Measurements from ENCODE around the gene ZFYVE28.

Gene ZFYVE28

DNA sequence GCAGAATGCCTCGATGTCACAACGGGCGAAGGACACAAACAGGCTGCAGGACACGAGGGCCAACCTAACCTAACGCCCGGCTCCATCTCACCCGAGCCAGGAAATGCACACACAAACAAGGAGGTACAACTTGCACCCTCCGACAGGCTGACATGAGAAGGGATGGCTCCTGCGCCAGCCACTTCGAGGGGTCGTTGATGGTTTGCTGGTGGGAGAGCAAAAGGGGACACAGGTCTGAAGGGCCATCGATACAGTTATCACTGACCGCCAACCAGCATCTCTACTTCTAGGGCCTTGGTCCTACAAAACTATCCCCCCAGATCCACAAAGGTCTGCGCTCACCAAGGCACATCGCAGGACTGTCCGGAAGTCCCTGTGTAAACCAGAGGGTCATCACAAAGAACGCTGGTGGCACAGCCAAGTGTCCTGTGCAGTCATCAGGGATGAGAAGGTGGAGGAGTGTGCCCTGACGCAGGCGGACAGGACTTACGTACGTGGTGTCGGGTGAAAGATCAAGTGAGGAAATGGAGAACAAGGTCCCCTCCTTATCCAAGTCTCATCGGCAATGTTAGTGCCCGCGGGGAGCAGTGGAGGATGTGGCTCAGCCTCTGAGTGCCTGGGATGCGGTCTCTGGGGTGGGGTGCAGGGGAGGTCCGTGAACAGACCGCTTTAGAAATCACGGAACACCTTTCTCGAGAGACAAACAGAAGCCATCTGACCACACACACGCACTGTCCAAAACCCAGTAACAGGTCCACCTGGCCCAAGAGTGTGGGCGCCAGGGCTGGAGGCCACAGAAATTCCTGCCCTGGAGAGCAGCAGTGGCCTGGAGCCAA is 163.6 kb downstream of the ZFYVE28 start:
- DNase-seq: peak in 1 of 2 donors; percentile 8

GRCh38 chr4:2253160-2254084 is 165.0 kb downstream of the ZFYVE28 start:
- peak in 1 of 2 donors; percentile 8 for DNase-seq

DNA sequence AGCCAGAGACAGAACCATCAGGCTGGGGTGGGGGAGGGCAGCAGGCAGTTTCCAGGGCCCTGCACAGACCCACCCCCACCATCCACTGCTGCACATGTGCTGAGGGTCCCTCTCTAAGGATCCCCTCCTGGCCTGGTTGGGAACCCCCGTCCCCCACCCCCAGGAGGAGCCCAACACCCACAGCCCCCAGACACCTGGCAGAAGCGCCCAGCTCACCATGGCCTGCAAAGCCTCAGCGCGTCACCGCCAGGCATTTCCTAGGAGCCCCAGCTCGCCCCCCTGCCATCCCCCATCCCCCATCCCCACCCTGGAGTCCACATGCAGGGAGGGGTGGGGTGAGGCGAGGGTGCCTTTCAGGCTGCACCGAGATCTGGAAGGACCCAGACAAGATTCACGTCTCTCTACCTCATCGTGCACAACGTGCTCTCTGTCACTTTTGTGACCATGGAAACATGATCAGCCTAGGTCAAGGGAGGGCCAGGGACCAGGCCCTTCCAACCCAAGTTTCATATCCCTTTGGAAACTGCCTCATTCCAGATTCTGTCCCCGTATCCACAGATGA is 165.8 kb downstream of the ZFYVE28 start:
- DNase-seq: peak in 1 of 2 donors; percentile 8

DNA sequence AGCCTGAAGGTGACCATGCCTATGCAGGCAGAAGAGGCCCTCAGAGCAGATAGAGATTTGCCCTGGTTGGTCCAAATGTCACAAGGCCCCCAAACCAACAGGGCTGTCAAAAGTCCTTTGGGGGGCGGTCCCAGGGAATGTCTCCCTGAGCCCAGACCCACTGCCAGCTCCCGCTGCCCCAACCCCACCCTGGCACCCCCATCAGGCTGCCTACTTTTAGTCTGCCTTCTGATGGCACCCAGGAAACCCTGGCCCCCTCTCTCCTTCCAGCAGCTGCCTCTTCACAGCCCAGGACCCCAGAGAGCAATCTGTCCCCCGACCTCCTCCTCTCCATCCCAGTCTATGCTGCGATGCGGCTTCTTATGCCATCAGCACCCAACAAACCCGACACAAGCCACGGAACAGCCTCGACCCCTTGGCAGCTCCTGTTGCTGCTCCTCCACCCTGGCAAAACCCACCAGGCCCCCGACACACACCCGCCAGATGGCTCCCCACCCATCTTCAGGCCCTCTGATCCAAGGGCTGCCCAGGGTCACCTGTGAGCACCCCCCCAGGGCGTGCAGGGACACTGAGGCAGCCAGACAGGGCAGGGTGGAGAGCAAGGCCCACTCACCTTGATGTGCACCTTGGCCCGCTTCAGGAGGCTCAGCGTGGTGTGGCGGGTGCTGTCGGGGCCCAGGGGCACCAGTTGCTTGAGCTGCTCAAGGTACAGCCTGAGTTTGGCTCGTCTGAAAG is 166.5 kb downstream of the ZFYVE28 start:
- DNase-seq: peak in 1 of 2 donors; percentile 8

GRCh38 chr4:2251073-2251794 is 167.2 kb downstream of the ZFYVE28 start:
- peak in 1 of 2 donors; percentile 5 for DNase-seq

- peak in 1 of 2 donors; percentile 4 for DNase-seq
Observed at GRCh38 chr4:2250357-2251072, 167.9 kb downstream of the ZFYVE28 start.

DNA sequence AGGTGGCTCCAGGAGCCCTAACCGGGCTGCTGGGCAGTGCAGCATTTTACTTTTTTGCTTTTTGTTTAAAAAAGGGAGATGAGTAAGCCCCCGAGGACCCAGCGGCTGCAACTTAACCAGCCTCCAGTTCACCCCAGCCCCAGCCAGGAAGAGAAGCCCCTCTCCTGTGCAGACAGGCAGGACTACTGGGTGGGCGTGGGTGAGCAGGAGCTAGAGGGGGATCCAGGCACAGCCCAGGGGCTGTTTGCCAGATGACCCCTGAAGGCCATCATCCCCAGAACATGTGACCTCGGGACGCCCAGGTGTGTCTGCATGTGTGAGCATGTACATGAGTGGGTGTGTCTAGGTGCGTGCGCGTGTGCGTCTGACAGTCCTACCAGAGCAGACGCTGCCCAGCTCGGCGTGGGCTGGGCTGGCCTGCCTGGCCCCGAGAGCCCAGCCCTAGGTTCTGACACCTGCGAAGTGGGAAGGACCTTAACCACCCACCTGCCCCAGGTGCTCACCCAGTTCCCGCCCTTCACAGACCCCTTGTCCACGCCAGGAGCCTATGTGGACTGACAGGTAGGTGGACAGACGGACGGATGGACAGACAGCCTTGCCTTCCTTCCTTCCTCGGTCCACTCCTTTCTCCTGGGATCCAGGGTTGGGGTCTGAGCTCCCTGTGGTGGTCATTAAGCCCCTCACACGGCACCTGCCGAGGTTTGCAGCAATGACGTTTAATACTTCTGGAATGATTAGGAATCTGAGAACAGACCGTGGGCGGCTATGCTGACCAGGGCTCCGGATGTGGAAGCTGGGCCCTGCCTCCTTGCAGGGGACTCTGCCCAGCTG is 168.7 kb downstream of the ZFYVE28 start:
- DNase-seq: peak in 1 of 2 donors; percentile 6

DNA sequence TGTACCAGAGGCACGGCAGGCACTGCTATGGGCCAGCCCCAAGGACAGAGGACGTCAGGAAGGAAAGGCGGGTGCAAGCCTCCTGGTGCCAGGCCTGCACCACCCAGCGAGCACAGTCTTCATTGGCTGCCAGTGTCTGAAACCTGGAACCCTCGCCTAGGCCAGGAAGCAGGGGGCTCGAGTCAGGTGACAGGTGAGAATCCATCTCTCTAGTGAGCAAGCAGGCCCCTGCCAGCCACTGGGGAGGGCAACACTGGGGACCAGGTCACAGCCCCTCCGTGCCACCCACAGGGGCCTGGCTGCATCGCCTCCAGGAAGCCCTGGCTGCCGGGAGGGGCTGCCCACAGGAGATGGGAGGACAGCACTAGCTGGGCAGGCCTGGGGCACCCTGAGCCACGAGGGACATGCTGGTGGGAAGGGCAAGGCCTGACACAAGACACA is 169.6 kb downstream of the ZFYVE28 start:
- DNase-seq: peak in 1 of 2 donors; percentile 9

DNA sequence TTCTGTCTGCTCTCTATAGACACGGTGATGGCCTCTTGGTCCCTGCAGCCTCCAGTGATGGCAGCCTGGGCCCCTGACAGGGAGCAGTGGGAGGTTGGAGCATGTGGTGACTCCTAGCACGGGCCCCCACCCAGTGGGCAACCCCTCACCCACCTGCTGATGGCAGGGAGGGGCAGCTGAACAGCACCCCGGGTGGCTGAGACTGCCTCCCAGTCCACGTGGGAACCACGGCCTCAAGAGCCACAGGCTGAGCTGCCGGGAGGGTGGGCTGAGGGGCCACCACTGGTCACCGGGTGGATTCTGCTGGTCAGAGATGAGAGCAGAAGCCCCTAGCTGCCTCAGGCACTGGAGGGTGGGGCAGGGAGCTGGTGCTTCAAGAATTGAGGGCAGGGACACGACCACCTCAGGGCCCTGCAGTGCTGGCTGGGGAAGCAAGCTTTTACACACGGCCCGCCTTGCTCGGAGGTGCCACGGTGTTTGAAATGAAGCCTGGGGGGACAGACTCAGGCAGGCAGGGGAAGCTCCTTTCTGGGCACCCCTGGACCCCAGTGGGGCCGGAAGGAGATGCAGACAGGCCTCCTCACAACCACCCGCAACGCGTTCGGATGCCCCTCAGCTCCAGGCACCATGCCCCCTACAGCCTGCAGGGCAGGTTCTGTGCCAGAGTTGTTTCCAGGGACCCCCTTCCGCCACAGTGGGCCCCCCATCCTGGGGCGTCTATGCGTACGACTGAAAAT is 170.2 kb downstream of the ZFYVE28 start:
- peak in 1 of 2 donors; percentile 10 for DNase-seq

DNA sequence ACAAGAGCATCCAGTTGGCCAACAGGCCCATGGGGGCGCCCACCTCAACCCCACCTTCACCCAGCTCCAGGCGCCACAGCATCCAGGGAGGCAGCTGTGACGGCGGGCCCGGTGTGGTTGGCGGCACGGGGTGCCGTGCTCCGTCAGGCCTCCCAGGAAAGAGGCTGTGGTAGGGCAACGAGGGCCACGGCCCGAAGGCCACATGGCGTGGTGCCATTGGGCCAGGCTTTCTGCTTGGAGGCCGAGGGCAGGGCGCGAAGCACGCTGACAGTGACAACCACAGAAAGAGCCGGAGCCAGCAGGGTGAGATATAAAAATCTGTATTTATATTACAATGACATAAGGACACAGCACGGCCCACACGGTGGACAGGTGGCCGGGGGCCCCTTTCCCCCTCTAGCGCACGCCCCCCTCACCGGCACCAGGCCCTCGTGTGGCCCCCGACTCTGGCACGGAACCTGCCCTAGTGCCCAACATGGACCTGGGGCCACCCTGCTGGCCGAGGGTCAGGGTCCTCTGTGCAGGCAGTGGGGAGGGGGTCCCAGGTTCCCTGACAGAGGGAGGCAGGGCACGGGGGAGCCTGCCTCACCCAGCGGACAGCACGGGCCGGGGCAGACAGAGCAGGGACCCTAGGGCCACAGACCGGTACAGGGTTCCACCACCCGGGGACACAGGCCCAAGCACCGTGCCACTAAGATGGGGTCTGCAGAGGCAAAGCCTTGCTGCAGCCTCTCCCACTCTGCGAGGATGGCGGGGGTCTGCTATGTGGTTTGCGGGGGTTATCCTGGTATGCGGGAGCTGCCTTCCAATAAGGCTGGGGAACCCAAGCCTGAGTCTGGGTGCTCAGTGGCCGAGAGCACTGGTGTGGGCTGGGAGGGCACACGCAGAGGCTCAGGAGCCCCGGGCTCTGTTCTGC is 171.1 kb downstream of the ZFYVE28 start:
- peak in 1 of 2 donors; percentile 8 for DNase-seq

DNA sequence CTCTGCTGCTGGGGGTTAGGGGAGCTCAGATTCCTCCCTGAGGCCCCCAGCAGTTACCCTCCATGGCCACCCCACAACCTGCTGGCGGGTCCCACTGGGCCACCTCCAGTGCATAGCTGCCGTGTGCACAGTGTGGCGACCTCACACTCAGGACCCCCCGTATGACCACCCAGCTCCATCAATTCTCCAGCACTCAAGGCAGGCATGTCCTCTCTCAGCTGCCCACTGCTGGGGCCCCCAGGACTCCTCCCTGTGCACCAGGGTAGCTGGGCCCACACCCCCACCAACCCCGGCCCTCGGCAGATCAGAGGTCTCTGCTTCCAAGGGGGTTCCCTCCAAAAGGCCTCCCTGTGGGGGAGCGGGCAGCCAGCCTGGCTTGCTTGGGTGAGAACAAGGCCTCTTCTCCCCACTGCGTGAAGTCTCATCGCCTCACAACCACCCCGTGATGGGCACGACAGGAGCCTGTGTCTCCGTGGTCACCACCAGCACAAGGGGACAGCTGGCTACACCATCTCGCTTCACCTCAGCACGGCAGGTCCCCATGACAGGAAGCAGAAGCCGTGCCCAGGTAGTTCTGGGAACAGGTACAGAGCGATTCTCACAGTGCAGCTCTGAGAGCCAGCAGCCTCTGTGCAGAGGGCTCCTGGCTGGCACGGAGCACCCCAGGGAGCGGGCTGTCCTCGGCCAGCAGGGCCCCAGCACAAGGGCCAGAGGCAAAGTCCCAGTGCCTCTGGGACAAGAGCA is 171.9 kb downstream of the ZFYVE28 start:
- DNase-seq: peak in 1 of 2 donors; percentile 8

DNA sequence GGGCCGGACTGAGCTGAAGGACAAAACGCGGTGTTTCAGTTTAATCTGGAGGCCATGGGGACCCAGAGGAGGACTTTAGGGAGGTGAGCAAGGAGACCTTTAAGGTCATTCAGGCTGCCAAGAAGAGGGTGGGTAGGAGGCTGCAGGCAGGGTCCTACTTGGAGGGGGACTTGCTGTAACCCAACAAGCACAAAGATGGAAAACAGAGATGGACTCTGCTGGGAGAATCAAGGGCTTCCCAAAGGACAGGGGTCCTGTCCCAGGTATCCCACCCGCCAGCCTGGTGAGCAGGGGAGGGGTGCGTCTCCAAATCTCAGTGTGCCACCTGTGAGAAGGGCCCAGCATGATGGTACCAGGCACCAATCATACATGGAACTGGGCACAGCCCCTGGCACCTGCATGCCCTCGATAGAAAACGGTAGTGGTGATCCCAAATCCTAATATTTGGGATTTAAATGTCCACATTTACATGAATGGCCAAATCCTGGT is 172.6 kb downstream of the ZFYVE28 start:
- no peak for DNase-seq

- DNase-seq: peak in 1 of 2 donors; percentile 7
Observed at GRCh38 chr4:2245057-2245786, 173.2 kb downstream of the ZFYVE28 start.

DNA sequence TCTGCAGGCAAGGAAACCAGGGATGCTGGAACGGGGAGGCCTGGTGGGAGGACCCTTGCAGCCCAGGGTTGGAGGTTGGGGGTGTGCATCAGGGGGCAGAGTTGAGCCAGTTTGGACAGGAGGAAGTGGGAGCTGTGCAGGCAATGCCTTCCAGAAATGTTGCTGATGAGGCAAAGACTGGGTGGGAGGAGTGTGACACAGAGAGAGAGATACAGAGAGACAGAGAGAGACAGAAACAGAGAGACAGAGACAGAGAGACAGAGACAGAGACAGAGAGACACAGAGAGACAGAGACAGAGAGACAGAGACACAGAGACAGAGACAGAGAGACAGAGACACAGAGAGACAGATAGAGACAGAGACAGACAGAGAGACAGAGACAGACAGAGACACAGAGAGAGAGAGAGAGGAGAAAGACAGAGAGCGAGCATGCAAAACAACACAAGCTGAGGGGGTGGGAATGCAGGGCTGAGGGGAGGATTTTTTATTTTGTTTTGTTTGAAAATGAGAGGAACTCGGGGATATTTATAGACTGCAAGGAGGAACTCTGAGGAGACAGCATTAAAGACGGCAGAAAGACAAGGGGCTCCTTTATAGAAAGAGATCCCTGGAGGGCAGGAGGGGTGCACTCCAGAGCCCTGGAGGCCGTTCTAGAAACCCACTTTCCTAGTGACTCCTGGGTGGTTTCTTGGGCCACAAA is 174.6 kb downstream of the ZFYVE28 start:
- DNase-seq: peak in 1 of 2 donors; percentile 21

DNA sequence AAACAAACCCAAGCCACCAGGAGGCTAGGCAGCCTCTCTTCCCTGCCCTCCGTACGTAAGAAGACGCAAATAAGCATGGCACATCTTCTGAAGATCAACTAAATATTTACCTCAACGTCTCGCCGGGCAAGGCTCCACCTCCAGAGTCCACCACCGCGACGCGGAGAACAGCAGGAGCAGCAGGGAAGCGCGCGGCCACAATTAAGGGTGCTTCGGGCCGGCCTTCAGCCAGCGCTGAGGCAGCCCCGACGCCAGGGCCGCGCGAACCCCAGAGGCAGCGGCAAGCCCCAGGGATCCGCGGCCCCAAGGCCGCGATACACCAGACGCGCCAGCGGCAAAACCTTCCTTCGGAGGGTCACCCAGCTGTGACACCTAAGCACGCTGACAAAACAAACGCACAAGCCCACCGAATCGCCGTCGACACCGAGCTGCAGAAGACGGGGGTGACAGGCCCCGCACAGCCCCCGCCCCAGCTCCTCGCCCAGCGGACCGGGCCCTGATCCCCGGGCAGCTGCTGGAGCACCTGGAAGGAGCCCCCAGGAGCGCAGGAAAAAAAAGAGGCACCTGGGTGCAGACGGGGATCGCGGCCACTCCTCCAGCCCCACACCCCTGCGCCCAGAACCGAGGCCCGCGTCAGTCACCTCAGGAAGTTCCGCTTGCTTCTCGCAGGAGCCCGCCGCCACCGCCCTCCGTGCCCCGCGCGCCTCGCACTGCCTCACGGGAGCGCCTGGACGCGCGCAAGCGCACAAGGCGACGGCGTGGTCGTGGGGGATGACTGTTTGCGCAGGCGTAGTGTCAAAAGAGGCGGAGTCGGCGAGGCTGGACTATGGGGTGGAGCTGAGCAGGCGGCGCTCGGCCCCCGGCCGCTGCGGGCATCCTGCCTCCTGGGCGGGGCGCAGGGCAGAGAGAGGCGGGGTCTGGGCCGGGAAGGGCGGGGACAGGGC is 176.8 kb downstream of the ZFYVE28 start, which contains the start of the genes HAUS3 and POLN:
Gene HAUS3 (minus strand): TSS at position 712 of the 944 bp plus-strand sequence. CDS start 1,175 bp downstream, outside the sequence.
Gene POLN (minus strand): TSS at position 712 of the 944 bp plus-strand sequence. CDS start 12,890 bp downstream, outside the sequence.
- DNase-seq: peak; percentile 99

All from CD4-positive, alpha-beta T cell treated with Interleukin-4 for 1 hour (primary cell).